Non-pigmented ciliary epithelial cell (primary cell): ENCODE data around the gene DSG1.
"Not testable (repeated sequence)": the region's sequence is repeated elsewhere in the genome, so short reads cannot be mapped to it uniquely, and the experiment has no call there.

Source experiments
- DNase-seq: peaks from one replicate; pipeline ENCODE4 v3.0.0-alpha.2; 2010; ENCODE audit warnings: low read depth

The DSG1 gene

DNA sequence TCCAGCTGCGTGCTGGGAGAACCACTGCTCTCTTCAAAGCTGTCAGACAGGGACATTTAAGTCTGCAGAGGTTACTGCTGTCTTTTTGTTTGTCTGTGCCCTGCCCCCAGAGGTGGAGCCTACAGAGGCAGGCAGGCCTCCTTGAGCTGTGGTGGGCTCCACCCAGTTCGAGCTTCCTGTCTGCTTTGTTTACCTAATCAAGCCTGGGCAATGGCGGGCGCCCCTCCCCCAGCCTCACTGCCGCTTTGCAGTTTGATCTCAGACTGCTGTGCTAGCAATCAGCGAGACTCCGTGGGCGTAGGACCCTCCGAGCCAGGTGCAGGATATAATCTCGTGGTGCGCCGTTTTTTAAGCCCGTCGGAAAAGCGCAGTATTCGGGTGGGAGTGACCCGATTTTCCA, 35.4 kb downstream of the DSG1 start:
- not testable (repeated sequence) for DNase-seq

DNA sequence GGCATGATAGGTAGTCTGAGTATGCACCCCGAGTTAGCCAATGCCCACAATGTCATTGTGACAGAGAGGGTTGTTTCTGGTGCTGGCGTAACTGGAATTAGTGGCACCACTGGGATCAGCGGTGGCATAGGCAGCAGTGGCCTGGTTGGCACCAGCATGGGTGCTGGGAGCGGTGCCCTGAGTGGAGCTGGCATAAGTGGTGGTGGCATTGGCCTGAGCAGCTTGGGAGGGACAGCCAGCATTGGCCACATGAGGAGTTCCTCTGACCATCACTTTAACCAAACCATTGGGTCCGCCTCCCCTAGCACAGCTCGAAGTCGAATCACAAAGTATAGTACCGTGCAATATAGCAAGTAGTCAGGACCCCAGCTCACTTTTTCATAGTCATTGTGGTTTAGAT, 37.0 kb downstream of the DSG1 start:
- no peak for DNase-seq

DNA sequence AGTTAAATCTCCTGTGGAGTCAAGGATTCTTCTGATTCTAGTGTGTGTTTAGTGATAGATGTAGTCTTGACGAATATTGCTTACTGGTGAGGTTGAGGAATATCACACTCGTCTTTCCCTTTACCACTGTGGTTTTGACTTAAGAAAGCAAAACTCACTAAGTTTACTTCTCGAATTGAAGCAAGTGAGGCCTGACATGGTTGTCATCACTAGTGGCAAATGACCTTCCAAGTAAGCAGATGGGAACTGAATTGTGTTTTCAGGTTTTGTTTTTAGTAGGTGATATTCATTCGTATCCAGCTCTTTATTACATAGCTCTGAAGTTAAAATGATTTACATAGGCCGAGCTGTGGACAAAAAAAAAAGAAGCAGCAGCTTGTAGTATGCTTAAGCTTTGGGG, 38.1 kb downstream of the DSG1 start:
- DNase-seq = no peak

DNA sequence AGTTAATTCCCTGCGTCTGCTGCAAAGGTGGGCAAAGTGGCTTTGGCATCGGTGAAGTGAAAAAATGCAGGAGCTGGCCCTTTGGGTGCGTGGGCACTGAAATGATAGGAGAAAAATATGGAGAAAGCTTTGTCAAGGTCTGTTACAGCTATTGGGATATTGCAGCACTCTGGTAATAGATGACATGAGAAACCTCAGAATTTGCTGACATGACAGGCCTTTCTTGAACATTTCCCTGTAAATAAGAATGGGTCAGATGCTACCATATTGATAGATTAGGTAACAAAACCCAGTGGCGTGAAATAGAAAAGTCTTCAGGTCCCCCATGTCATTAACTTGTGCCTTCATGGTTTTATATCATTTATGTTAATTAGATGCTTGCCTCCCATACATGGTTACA, 46.2 kb downstream of the DSG1 start:
- DNase-seq = no peak

DNA sequence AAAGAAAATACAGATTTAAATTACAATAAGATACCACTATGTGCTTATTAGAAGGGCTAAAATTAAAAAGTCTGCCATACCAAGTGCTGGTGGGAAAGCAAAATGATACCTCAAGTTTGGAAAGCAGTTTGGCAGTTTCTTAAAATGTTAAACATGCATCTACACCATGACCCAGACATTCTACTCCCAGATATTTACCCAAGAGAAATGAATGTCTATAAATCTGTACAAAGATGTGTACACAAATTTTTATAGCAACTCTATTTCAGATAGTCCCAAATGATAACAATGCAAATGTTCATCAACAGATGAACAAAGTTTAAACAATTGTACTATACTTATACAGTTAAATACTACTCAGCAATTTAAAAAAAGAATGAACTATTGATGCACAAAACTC, 51.5 kb downstream of the DSG1 start:
- DNase-seq = no peak

DNA sequence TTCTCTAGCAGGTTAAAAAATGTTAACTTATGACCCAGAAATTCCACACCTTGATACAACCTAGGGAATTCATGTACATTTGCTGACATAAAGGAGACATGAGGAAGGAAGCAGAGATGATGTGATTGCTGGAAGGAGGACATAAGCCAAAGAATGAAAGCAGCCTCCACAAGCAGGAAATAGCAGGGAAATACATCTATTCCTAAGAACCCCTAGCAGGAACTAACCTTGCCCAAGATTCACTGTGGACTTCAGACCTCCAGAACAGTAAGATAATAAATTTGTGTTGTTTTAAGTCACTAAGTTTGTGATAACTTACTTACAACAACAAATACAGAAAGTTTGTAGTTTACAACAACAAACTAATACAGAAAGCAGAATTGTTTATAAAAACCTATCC, 54.0 kb downstream of the DSG1 start:
- no peak for DNase-seq

DNA sequence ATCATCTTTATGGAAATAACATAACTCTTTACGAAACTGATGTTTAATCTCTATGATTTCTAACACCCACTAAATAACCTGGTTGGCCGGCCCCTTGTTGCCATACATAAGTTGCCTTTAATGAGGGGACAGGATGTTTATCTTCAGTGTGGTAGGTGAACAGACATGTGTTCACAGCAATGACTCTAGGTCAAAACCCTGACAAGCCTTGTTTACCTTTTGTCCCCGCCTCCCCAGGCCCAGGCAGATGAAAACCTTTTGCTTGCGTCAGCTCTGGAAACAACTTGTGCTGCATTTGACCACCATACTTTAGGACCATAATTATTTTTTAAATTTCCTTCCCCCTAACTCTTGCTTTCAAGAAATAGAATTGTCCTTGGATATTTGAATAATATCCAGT, 55.7 kb downstream of the DSG1 start:
- DNase-seq = no peak

DNA sequence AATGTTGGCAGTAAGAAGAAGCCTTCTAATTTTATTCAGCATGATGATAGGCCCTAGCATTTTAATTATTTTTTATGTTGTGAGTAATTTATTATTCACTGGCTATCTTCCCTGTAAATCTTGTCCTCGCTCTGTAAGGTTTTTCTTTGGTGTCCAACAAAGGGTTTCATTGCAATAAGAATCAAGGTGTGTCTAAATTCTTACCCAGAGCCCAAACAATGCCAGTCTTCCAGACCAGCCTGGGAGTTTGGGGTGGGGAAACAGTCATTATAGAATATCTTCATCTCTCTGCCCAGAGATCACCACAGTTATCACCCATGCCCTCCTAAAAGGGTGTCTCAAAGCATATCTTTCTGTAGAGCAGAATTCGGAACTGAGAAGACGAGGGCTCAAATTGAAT, 58.5 kb downstream of the DSG1 start, which contains the start of gene DSG4:
DSG4 (plus strand) TSS at position 301 of the 400 bp plus-strand sequence. CDS start 135 bp downstream, outside the sequence.
- DNase-seq = no peak

DNA sequence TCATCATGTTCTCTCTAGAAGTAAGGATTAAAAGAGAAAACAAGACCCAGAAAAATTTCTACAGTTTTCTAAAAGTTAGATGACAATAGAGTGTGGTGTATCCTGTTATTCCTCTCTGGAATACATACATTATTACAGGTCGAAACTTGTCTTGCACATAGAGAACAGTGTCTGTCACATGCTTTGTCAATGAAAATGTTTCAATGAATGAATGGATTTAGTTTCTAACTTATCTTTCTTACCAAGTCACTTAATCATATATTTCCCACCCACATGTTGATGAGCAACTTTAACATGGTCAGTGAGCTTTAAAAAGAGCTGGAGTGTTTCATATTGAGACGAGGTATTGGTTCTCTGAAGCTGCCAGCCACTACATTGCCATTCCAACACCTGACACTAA, 63.0 kb downstream of the DSG1 start:
- no peak for DNase-seq

DNA sequence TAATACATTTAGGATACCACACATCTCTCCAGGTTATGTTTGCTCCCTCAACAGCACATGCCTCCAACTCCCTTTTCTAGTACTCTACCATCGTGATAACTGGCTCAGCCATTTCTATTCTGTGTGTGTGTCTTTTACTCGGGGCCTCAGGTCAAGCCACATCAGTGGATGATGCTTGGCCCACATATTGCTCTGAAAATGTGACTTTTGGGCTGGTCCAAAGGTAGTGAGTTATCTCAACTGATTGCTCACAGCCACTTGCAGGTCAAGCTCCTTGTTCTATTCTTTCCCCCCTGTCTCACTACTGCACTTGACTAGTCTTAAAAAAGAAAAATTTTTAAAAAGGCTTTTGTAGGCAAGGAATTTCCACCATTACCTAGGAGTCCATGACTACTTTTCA, 64.1 kb downstream of the DSG1 start:
- no peak for DNase-seq

DNA sequence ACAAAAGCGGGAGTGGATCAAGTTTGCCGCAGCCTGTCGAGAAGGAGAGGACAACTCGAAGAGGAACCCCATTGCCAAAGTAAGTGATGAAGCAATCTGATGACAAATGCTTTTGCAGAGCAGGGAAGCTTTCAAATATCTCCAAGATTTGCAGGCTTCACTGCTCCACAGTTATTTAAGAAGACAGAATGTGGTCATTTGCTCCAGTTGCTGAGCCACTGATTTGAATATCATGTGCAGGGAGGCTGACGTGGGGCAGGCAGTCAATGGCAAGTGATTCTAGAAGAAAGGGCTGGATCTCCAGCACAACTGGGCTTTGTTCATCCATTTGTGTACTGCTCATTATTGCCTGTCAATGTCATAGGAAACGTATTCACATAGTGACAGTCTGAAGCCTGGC, 68.8 kb downstream of the DSG1 start:
- DNase-seq = peak; percentile 67

DNA sequence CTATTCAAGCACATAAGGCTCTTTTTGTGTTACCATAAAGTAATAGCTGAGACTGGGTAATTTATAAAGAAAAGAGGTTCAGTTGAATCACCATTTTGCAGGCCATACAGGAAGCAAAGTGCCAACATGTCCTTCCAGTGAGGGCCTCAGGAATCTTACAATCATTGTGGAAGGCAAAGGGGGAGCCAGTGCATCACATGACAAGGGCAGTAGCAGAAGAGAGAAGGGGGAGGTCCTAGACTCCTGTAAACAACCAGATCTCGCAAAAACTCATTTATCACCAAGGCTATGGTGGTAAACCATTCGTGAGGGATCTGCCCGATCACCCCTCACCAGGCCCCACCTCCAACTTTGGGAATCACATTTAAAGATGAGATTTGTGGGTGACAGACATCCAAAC, 75.3 kb downstream of the DSG1 start:
- no peak for DNase-seq

DNA sequence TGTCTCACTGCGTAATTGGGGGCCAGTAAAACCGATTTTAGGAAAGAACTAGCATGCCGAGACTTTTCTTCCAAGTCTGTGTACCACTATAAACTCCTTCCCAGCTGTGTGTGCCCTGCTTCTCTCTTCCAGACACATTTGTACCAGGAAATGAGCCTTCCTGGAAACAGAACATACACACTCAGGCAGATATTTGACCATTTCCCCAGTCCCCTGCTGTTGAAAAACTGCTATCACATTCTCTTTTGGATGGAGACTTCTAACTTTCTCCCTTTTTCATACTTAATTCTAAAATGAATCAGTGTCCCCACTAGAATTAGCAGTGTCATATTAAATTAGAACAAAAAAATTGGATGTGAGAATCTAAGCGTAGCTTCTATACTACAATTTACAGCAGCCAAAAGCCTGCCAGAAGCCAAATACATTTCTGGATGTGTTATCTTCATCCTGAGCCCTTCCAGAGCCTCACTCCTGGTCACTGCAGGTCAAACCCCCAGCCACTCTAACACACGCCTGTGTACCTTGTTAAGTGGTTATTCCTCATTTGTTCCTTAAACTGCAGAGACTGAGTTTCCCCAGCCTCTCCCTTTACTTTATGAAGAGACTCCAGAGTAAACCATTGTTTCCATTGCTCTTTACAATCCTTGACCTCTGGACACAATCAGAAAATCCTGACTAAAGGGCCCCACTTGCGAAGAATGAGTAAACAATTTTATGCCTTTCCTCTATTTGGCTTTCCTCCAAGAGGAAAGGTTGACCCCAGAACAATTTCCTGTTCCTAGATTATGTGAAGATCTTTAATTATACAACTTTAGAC, 79.0 kb downstream of the DSG1 start:
- DNase-seq = no peak

DNA sequence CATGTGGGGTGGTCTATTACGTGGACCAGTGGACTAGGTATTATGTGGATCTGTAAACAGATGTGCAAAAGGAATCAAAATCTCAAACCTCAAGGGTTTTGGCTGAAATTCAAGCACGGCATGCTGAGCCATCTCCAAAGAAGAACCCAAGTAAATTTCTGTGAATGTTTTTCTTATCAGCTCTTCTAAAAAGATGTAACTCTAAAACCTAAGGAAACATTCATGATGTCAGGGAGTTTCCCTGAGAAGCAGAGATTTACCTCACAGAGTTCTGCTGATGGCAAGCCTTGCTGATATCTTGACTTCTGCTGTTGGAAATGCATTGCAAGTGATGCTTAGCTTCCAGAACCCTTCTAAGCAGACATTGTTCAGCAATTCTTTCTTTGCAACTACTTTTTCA, 80.2 kb downstream of the DSG1 start:
- DNase-seq = no peak

DNA sequence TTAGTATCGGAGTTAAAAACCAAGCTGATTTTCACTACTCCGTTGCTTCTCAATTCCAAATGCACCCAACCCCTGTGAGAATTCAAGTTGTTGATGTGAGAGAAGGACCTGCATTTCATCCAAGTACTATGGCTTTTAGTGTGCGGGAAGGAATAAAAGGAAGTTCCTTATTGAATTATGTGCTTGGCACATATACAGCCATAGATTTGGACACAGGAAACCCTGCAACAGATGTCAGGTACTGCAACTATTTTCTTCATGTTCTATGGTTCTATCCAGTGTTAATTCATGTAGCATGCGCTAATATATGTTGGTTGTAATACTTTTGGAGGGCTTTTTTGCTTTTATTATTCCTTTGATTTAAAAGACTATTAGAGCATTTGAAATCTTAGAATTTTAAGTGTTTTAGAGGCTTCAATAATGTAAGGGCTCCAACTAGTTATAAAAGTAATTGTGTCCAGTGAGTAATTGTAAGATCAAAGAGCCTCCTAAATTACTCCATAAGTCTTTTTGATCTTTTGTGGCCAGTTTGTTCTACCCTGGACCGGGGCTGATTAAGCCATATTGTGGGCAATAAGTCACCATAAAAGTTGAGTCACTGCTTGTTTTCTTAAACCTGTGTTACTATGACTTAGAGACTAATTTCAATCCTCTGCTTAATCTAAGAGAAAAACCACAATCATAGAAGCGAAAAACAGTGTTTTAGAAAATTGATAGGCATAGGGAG, 81.5 kb downstream of the DSG1 start:
- peak; percentile 43 for DNase-seq

DNA sequence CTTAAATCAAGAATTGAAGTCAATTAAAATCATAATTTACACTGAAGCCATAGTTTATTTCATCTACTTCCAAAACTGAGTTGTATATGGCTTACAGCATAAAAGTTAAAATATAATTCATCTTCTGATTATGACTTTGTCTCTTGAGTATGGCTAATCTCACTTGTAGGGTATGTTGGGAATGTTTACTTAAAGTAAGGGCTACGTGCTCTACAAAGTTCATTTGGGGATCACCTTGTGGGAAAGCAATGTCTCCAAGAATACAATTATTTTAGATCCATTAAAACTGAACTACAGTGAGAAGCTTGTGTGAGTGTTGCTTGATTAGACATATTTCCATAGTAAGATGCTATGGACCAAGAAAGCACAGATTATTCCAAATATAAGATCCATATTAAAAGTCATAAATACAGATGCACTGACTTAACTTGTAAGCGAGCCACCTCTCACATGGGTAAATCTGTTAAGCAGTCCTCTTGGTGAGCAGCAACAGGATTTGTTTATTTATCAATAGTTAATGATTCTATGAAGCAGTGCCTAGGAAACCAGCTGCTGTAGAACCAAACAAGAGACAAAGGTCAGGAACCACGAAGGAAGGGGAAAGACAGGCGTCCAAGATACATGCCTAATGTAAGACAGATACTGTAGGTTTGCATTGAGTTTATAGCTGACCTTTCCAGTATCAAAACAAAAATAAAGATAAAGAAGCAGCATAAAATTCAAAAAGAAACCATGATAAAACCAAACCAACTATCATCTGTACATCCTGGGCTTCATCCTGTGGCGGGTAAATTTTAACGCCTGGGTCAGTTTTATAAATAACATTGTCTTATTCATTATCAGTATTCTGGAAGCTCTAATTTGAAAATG, 83.4 kb downstream of the DSG1 start:
- no peak for DNase-seq

DNA sequence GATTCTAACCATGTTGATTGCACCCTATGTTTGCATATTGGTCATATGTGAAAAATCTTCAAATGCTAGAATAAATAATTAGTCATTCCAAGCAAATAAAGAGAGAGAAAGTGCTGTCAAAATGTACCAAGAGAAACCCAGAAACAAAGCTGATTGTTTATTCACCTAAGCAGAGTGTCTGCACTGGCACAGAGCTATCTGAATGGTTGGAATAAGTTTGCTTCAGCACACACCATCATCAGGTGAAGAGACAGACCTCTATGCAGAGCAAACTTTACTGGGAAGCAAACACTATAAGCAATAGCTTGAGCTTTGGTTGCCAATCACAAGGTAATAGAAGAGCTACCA, 84.0 kb downstream of the DSG1 start:
- no peak for DNase-seq

DNA sequence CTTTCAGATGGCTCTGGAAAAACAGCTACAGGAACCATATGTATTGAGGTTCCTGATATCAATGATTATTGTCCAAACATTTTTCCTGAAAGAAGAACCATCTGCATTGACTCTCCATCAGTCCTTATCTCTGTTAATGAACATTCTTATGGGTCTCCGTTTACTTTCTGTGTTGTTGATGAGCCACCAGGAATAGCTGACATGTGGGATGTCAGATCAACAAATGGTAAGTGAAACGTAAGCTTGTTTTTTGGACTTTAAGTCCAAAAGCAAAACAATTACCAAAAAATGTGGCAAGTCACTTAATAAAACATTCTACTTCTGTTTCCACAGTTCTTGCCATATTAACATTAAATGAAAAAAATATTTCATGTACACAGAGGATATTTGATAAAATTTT, 85.4 kb downstream of the DSG1 start:
- no peak for DNase-seq
